ENCODE measurements around the gene SLC9A3.
"Not testable (repeated sequence)": the region's sequence is repeated elsewhere in the genome, so short reads cannot be mapped to it uniquely, and the experiment has no call there.

- not testable (repeated sequence) for TF ChIP-seq POLR2A (IDR thresholded peaks at IDR 0.05); CTCF (IDR thresholded peaks at IDR 0.05 in 4 of 5, conservative IDR thresholded peaks at IDR 0.05 in 1 of 5)
These were observed 16.2 kb downstream of the SLC9A3 start for GRCh38 chr5:507986-508575.

Measured in gastrocnemius medialis (tissue), 4 donors.